Lung (tissue), 12 donors: ENCODE data around the gene PLD6. TPM values are rescaled to one million over a fixed set of nuclear protein-coding genes. Genes with fewer than 3 reads are reported as not detected.
"Not testable (repeated sequence)": the region's sequence is repeated elsewhere in the genome, so short reads cannot be mapped to it uniquely, and the experiment has no call there.

ENCODE experiments used
- ATAC-seq: fragments of 200-7000 bp; cut with Tn5 transposase; one replicate; pipeline ENCODE4 v1.9.1; 2020; ENCODE audit warnings: moderate number of reproducible peaks; ENCODE audit not compliant: insufficient read depth, low FRiP score
- DNase-seq, 3 donors: peaks; one replicate each; pipeline ENCODE4 v3.0.0-alpha.2; 2013 to 2017
- H3K27ac ChIP-seq, 2 donors: one replicate each; pipeline ENCODE4 v1.5.1; 2013; ENCODE audit warnings: mild to moderate bottlenecking in 2 of 2, moderate library complexity in 2 of 2, control low read depth in 1 of 2, inconsistent platforms in 1 of 2, low read depth in 1 of 2, low read length in 1 of 2
- H3K27me3 ChIP-seq, 3 donors: one replicate each; pipeline ENCODE4 v1.5.1; 2013; ENCODE audit warnings: low read length in 2 of 3; ENCODE audit not compliant: control insufficient read depth in 3 of 3, insufficient read depth in 3 of 3
- H3K36me3 ChIP-seq, 4 donors: one replicate each; pipeline ENCODE4 v1.5.1; 2013; ENCODE audit warnings: low read length in 4 of 4, mild to moderate bottlenecking in 1 of 4, moderate library complexity in 1 of 4; ENCODE audit not compliant: control insufficient read depth in 4 of 4, insufficient read depth in 4 of 4
- H3K4me1 ChIP-seq, 5 donors: one replicate each; pipeline ENCODE4 v1.5.1; 2013; ENCODE audit warnings: low read length in 5 of 5, mild to moderate bottlenecking in 2 of 5, moderate library complexity in 1 of 5; ENCODE audit not compliant: control insufficient read depth in 5 of 5, insufficient read depth in 5 of 5
- H3K4me3 ChIP-seq: one replicate; pipeline ENCODE4 v1.5.1; 2013; ENCODE audit warnings: mild to moderate bottlenecking, control low read depth, moderate library complexity
- H3K9ac ChIP-seq, 2 donors: one replicate each; pipeline ENCODE4 v1.5.1; 2013; ENCODE audit warnings: low read length in 2 of 2, control low read depth in 1 of 2; ENCODE audit not compliant: insufficient read depth in 1 of 2
- H3K9me3 ChIP-seq, 4 donors: one replicate each; pipeline ENCODE4 v1.5.1; 2013; ENCODE audit warnings: low read length in 3 of 4, mild to moderate bottlenecking in 1 of 4, moderate library complexity in 1 of 4; ENCODE audit not compliant: control insufficient read depth in 4 of 4, insufficient read depth in 3 of 4
- CTCF ChIP-seq: IDR thresholded peaks from 2 replicates; pipeline ENCODE4 v1.5.1; 2012; ENCODE audit warnings: mild to moderate bottlenecking; ENCODE audit errors: control extremely low read depth, extremely low read depth
- WGBS, 2 donors: extraction: QIAGEN DNeasy Blood & Tissue Kit; methylation state at CpG; one replicate each; pipeline ENCODE4 v1.1.7; 2013; 5-methylcytosine and 5-hydroxymethylcytosine counted together
- polyA plus RNA-seq, 2 donors: library from polyadenylated mRNA; stranded (reverse); fragments of 200-250 nt; gene quantifications; one replicate each; pipeline ENCODE4 v1.2.1, GENCODE V29; 2013
- total RNA-seq, 2 donors: library from RNA; depleted of rRNA in 1 of 2; stranded (reverse); fragments of >200 nt in 1 of 2; gene quantifications; one replicate each; pipeline ENCODE4 v1.2.1, GENCODE V29; 2014 to 2021
- donor health status: control.
- donor health status: control.
- donor health status: Bipolar disorder and iron deficiency.
- donor health status: healthy.
- donor health status: DM: yes; HTN: yes; CAD: no.

The PLD6 gene
- total and polyA plus RNA-seq, 4 donors: 3.2 to 7.7 (median 5.2) TPM

- Histone ChIP-seq H3K27me3 (no peaks in the 10 kb centered on the region), H3K4me3 (no peak overlapping the region), H3K9me3 (no peaks in the 10 kb centered on the region), H3K36me3 (peaks cover 30 to 72% (median 61%) of the 10 kb centered on the region in 4 donors), H3K9ac (no peak overlapping the region), H3K27ac (no peak overlapping the region), H3K4me1 (no peaks in the 10 kb centered on the region)
- TF ChIP-seq CTCF: no peak
- ATAC-seq: no peak
- WGBS, 2 donors: 94 to 96% methylated on average over 6 of the region's 6 CpGs
- no peak for DNase-seq
These were observed 45.0 kb downstream of the PLD6 start for GRCh38 chr17:17161121-17161520.

DNA sequence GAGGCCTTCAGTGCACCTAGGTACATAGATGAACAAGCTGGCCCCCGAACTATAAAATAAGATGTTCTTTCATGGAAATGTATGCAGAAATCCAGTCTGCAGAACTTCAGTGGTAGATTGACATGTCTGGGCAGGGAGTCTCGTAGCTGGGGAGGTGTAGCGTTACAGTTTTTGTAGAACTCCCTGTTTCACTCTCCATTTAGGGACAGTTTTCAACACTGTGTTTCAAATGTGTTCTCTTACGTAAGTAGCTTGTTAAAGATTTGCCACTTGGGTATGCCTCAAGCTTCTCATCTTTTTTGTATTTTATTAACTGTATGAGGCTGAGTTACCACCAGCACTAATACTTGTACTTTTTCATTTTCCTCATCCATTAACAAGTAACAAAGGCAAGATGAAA lies 46.6 kb downstream of the PLD6 start:
- Histone ChIP-seq H3K27ac (no peak overlapping the region), H3K36me3 (peaks cover 43 to 70% (median 62%) of the 10 kb centered on the region in 4 donors)

DNA sequence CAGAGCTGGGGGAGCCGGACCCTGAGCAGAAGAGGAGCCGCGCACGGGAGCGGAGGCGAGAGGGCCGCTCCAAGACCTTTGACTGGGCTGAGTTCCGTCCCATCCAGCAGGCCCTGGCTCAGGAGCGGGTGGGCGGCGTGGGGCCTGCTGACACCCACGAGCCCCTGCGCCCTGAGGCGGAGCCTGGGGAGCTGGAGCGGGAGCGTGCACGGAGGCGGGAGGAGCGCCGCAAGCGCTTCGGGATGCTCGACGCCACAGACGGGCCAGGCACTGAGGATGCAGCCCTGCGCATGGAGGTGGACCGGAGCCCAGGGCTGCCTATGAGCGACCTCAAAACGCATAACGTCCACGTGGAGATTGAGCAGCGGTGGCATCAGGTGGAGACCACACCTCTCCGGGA lies 47.6 kb downstream of the PLD6 start:
- not testable (repeated sequence) for H3K4me1 ChIP-seq, H3K4me3 ChIP-seq, ATAC-seq, H3K27ac ChIP-seq, H3K9ac ChIP-seq, DNase-seq, H3K27me3 ChIP-seq, H3K9me3 ChIP-seq
- WGBS, 2 donors: 97% methylated on average over 33 of the region's 33 CpGs
- H3K36me3 ChIP-seq: peaks cover 47 to 73% (median 71%) of the 10 kb centered on the region in 4 donors

More for the DNA sequence above, 46.6 kb downstream of the PLD6 start:
- ATAC-seq (no peak), DNase-seq (no peak)
- Histone ChIP-seq H3K9ac (no peak overlapping the region), H3K9me3 (no peaks in the 10 kb centered on the region), H3K4me1 (no peaks in the 10 kb centered on the region), H3K4me3 (no peak overlapping the region), H3K27me3 (no peaks in the 10 kb centered on the region)
- TF ChIP-seq CTCF: no peak
- WGBS, 2 donors: 94 to 97% methylated on average over 4 of the region's 4 CpGs

DNA sequence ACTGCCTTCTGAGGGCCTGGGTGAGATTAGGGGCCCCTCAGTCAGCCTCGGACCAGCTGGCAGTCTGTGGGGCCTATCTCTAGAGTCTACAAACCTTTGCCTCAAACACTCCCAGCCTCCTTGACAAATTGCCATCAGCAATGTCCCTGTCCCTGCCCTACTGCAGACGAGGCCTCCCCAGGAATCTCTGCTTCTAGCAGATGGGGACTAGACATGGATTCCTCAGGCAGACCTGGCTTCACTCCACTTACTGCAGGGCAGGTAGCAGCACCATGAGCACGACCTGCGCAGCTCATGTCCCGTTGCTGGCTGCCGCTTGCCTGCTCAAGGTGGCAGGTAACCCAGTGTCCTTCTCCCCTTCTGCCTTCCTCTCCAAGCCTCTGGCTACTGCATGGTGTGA lies 49.1 kb downstream of the PLD6 start:
- H3K9ac ChIP-seq: no peak overlapping the region
- no peaks in the 10 kb centered on the region for H3K9me3 ChIP-seq
- H3K27ac ChIP-seq: no peak overlapping the region
- H3K4me1 ChIP-seq: peaks cover 0 to 5% (median 0%) of the 10 kb centered on the region in 5 donors
- no peak for ATAC-seq
- 92 to 96% methylated on average over 6 of the region's 6 CpGs for WGBS, 2 donors
- no peak for TF ChIP-seq CTCF
- DNase-seq: no peak
- H3K27me3 ChIP-seq: no peaks in the 10 kb centered on the region
- no peak overlapping the region for H3K4me3 ChIP-seq
- peaks cover 43 to 78% (median 75%) of the 10 kb centered on the region in 4 donors for H3K36me3 ChIP-seq
